ENCODE results near the gene XIST. TPM values are rescaled to one million over a fixed set of nuclear protein-coding genes. Genes with fewer than 3 reads are reported as not detected.

The XIST gene
- total and polyA plus RNA-seq, 2 donors (not counting 1 experiment from before 2014, with no cell fraction given) = 193 TPM; not detected in 1

GRCh38 chrX:73842541-73843234, 9.8 kb downstream of the XIST start:
- Mint-ChIP-seq H3K9me3 (ENCODE audit: insufficient read depth) (no peaks in the 10 kb centered on the region), H3K27ac (no peak overlapping the region), H3K27me3 (no peaks in the 10 kb centered on the region), H3K4me3 (no peak overlapping the region), H3K4me1 (no peaks in the 10 kb centered on the region)
- Histone ChIP-seq H3K4me1 (ENCODE audit: control insufficient read depth in 2 of 2, insufficient read depth in 2 of 2, low read length in 2 of 2) (peaks cover 0 to 27% of the 10 kb centered on the region in 2 donors), H3K9me3 (ENCODE audit: control extremely low read depth in 1 of 3, control insufficient read depth in 2 of 3, insufficient read depth in 1 of 3, low read length in 2 of 3) (no peaks in the 10 kb centered on the region), H3K9ac (ENCODE audit: low read length) (no peak overlapping the region), H4K20me1 (ENCODE audit: control insufficient read depth, insufficient read depth, low read length, poor library complexity, severe bottlenecking) (peaks cover 19% of the 10 kb centered on the region), H2AFZ (ENCODE audit: insufficient read depth, low read depth, low read length, poor library complexity, severe bottlenecking) (no peak overlapping the region), H3K27me3 (replicated peaks in 1 of 4; ENCODE audit: control extremely low read depth in 1 of 4, control insufficient read depth in 3 of 4, insufficient read depth in 4 of 4, low read length in 3 of 4) (no peaks in the 10 kb centered on the region), H3K36me3 (replicated peaks in 1 of 2; ENCODE audit: control extremely low read depth in 1 of 2, control insufficient read depth in 1 of 2, extremely low read depth in 1 of 2, insufficient read depth in 2 of 2, low read length in 1 of 2) (no peaks in the 10 kb centered on the region), H3K27ac (ENCODE audit: low read length in 2 of 2) (no peak overlapping the region), H3K79me2 (ENCODE audit: control insufficient read depth, insufficient read depth, low read length) (no peaks in the 10 kb centered on the region), H3K4me2 (replicated peaks; ENCODE audit: low read depth, low read length, poor library complexity, severe bottlenecking) (no peak overlapping the region), H3K4me3 (ENCODE audit: control extremely low read depth in 1 of 5, extremely low read depth in 1 of 5, insufficient read depth in 1 of 5, low read depth in 2 of 5, low read length in 4 of 5) (no peak overlapping the region)
- WGBS (ENCODE audit: insufficient coverage) = 100% methylated on average over 1 of the region's 4 CpGs
- DNase-seq (no peak), ATAC-seq (ENCODE audit: low read depth) (no peak)
- intact Hi-C loops (cut with micrococcal nuclease) = no loop called here
- no peak for TF ChIP-seq CTCF (IDR thresholded peaks at IDR 0.05)
- no peak for TF ChIP-seq EZH2 (IDR thresholded peaks at IDR 0.05; ENCODE audit: borderline replicate concordance, insufficient read depth, low read depth, low read length, poor library complexity, severe bottlenecking)
- POLR2A ChIA-PET = no interaction called here
- CTCF ChIA-PET = no interaction called here

GRCh38 chrX:73841337-73841736, 11.2 kb downstream of the XIST start:
- WGBS (ENCODE audit: insufficient coverage) = no CpG with 5 or more reads among the region's 5 CpGs
- CTCF ChIA-PET = no interaction called here
- H4K20me1 ChIP-seq (ENCODE audit: control insufficient read depth, insufficient read depth, low read length, poor library complexity, severe bottlenecking) = peaks cover 19% of the 10 kb centered on the region

More at GRCh38 chrX:73841337-73841736, 11.2 kb downstream of the XIST start:
- POLR2A ChIA-PET = no interaction called here
- TF ChIP-seq EZH2 (IDR thresholded peaks at IDR 0.05; ENCODE audit: borderline replicate concordance, insufficient read depth, low read depth, low read length, poor library complexity, severe bottlenecking) = no peak
- TF ChIP-seq CTCF (IDR thresholded peaks at IDR 0.05) = no peak
- ATAC-seq (ENCODE audit: low read depth) (no peak), DNase-seq (no peak)
- no peaks in the 10 kb centered on the region for H3K9me3 Mint-ChIP-seq (ENCODE audit: insufficient read depth)
- H3K9ac ChIP-seq (ENCODE audit: low read length) = no peak overlapping the region
- no peak overlapping the region for H2AFZ ChIP-seq (ENCODE audit: insufficient read depth, low read depth, low read length, poor library complexity, severe bottlenecking)
- H3K4me3 Mint-ChIP-seq = no peak overlapping the region
- H3K4me1 ChIP-seq (ENCODE audit: control insufficient read depth in 2 of 2, insufficient read depth in 2 of 2, low read length in 2 of 2) = peaks cover 0 to 25% of the 10 kb centered on the region in 2 donors
- H3K79me2 ChIP-seq (ENCODE audit: control insufficient read depth, insufficient read depth, low read length) = no peaks in the 10 kb centered on the region
- H3K27ac ChIP-seq (ENCODE audit: low read length in 2 of 2) = no peak overlapping the region
- no peaks in the 10 kb centered on the region for H3K27me3 Mint-ChIP-seq
- H3K4me3 ChIP-seq (ENCODE audit: control extremely low read depth in 1 of 5, extremely low read depth in 1 of 5, insufficient read depth in 1 of 5, low read depth in 2 of 5, low read length in 4 of 5) = no peak overlapping the region
- no peaks in the 10 kb centered on the region for H3K36me3 ChIP-seq (replicated peaks in 1 of 2; ENCODE audit: control extremely low read depth in 1 of 2, control insufficient read depth in 1 of 2, extremely low read depth in 1 of 2, insufficient read depth in 2 of 2, low read length in 1 of 2)
- no peak overlapping the region for H3K27ac Mint-ChIP-seq
- intact Hi-C loops (cut with micrococcal nuclease) = no loop called here
- H3K4me1 Mint-ChIP-seq = no peaks in the 10 kb centered on the region
- no peak overlapping the region for H3K4me2 ChIP-seq (replicated peaks; ENCODE audit: low read depth, low read length, poor library complexity, severe bottlenecking)
- H3K27me3 ChIP-seq (replicated peaks in 1 of 4; ENCODE audit: control extremely low read depth in 1 of 4, control insufficient read depth in 3 of 4, insufficient read depth in 4 of 4, low read length in 3 of 4) = no peaks in the 10 kb centered on the region
- no peaks in the 10 kb centered on the region for H3K9me3 ChIP-seq (ENCODE audit: control extremely low read depth in 1 of 3, control insufficient read depth in 2 of 3, insufficient read depth in 1 of 3, low read length in 2 of 3)

Measured in B cell (primary cell).